Measurements from ENCODE around the gene MFNG. TPM values are rescaled to one million over a fixed set of nuclear protein-coding genes. Genes with fewer than 3 reads are reported as not detected.
A peak's percentile ranks its signal among the peaks of the same experiment; 100 is the strongest.

MFNG gene
- total RNA-seq, 1 experiment from 2014 or later = 3.3 TPM

DNA sequence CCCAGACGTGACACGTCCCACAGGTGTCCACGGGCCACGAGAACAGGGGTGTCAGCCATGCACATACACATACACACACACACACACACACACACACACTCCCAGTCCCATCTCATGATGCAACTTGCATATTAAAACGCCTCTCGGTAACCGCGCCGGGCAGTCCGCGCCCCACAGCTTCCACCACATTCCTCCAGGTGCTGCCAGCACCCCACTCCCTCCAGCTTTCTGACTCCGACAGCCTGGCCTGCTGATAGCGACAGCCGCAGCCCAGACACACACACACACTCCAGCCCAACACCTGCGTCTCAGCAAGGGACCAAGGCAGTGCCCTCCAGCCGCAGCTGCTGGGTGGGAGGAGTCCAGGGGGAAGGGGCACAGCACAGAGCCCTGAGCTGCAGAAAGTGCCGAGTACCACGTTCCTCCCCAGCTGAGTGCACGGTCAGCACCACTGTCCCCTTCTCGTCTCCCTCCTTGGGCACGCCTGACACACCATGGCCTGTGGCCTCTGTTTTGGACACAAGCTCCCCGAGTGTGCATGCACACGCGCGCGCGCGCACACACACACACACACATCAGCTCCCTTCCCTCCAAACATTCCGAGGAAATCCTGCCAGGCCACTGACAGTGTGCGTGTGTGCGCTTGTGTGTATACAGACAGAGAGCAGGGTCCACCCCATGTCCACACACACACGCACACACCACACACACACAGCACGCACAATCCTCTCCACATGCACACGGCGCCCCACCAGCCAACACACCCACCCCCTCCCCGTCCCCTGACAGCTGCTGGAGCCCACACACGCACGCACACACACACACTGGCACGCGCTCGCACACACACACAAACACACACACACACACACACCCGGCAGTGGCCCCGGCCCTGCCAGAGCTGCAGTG is 60.1 kb downstream of the MFNG start:
- Histone ChIP-seq H2AK5ac (ENCODE audit: insufficient read length, low read length) (no peak overlapping the region), H2BK120ac (ENCODE audit: low read depth, low read length, poor library complexity, severe bottlenecking) (no peak overlapping the region), H3K27ac (ENCODE audit: insufficient read length, low read depth, low read length) (no peak overlapping the region), H3T11ph (ENCODE audit: low read length) (no peak overlapping the region), H3K14ac (ENCODE audit: insufficient read depth, low read length) (no peak overlapping the region), H3K27me3 (ENCODE audit: insufficient read depth, low read length) (peaks cover 21% of the 10 kb centered on the region), H3K4ac (ENCODE audit: low read depth, low read length) (no peak overlapping the region), H3K9me3 (ENCODE audit: control insufficient read depth, low read depth, low read length) (no peaks in the 10 kb centered on the region), H2BK15ac (ENCODE audit: low read depth, low read length) (no peak overlapping the region), H3K79me1 (ENCODE audit: insufficient read depth, low read depth, low read length, poor library complexity, severe bottlenecking) (no peaks in the 10 kb centered on the region), H2BK5ac (ENCODE audit: insufficient read length, low read length) (no peak overlapping the region), H3K4me2 (ENCODE audit: insufficient read depth, insufficient read length, low read length) (peak overlapping the region; percentile 56), H3K79me2 (ENCODE audit: insufficient read depth, low read length) (no peaks in the 10 kb centered on the region), H4K5ac (ENCODE audit: insufficient read length, low read depth, low read length) (no peak overlapping the region), H2BK20ac (ENCODE audit: low read depth, low read length, poor library complexity, severe bottlenecking) (no peak overlapping the region), H3K9ac (ENCODE audit: extremely low read depth, insufficient read length, low read length) (no peak overlapping the region), H3K23ac (ENCODE audit: insufficient read length, low read depth, low read length) (no peak overlapping the region), H3K23me2 (ENCODE audit: insufficient read length, low read depth, low read length, poor library complexity, severe bottlenecking) (peaks cover 6% of the 10 kb centered on the region), H3K18ac (ENCODE audit: insufficient read length, low read depth, low read length) (no peak overlapping the region), H3K4me1 (ENCODE audit: insufficient read depth, low read length) (no peaks in the 10 kb centered on the region), H2BK12ac (ENCODE audit: insufficient read length, low read depth, low read length) (no peak overlapping the region), H2AFZ (ENCODE audit: low read length) (no peak overlapping the region), H3K56ac (ENCODE audit: insufficient read length, low read depth, low read length) (no peak overlapping the region), H4K8ac (replicated peaks; ENCODE audit: insufficient read length, low read depth, low read length) (no peak overlapping the region), H4K91ac (ENCODE audit: insufficient read length, low read depth, low read length) (no peak overlapping the region), H4K20me1 (ENCODE audit: control insufficient read depth, insufficient read depth, insufficient read length) (no peaks in the 10 kb centered on the region)
- peak; percentile 73 for DNase-seq
- WGBS (ENCODE audit: extremely low coverage, insufficient read length, low lambda C conversion rate) = no CpG with 5 or more reads among the region's 43 CpGs
- Mint-ChIP-seq H3K4me3 (peak overlapping the region; percentile 58 to 83; a peak in 4 of 5 replicates), H3K27me3 (ENCODE audit: low read depth) (peaks cover 77% of the 10 kb centered on the region), H3K4me1 (peaks cover 14 to 35% of the 10 kb centered on the region in 2 experiments), H3K9me3 (no peaks in the 10 kb centered on the region; a peak in 2 of 5 replicates), H3K27ac (peak overlapping the region in 1 of 3 experiments; percentile 50; a peak in 1 of 7 replicates), H3K36me3 (ENCODE audit: insufficient read depth in 1 of 3, low read depth in 3 of 3) (no peaks in the 10 kb centered on the region; a peak in 1 of 7 replicates)
- TF ChIP-seq, protein P1, sequence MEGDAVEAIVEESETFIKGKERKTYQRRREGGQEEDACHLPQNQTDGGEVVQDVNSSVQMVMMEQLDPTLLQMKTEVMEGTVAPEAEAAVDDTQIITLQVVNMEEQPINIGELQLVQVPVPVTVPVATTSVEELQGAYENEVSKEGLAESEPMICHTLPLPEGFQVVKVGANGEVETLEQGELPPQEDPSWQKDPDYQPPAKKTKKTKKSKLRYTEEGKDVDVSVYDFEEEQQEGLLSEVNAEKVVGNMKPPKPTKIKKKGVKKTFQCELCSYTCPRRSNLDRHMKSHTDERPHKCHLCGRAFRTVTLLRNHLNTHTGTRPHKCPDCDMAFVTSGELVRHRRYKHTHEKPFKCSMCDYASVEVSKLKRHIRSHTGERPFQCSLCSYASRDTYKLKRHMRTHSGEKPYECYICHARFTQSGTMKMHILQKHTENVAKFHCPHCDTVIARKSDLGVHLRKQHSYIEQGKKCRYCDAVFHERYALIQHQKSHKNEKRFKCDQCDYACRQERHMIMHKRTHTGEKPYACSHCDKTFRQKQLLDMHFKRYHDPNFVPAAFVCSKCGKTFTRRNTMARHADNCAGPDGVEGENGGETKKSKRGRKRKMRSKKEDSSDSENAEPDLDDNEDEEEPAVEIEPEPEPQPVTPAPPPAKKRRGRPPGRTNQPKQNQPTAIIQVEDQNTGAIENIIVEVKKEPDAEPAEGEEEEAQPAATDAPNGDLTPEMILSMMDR (conservative IDR thresholded peaks at IDR 0.05) = no peak

Measured in H9 (cell line).